ENCODE measurements around the gene MED16.

MED16 gene

DNA sequence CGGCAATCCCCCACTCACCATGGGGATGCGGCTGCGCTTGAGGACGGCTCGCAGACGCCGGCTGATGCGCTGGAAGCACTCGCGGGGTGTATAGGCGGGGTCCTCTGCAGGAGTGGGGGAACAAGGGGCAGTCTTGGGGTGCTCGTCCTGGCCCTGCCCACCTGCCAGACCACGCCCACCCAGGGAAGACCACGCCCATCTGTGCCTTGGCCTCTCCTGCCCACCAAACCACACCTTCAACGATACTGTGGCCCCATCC is 7.0 kb upstream of the MED16 start:
- no peaks in the 10 kb centered on the region for H3K36me3 ChIP-seq (ENCODE audit: insufficient read depth, low read length)
- H4K20me1 ChIP-seq (ENCODE audit: insufficient read depth, low read length, poor library complexity, severe bottlenecking) = peaks cover 3% of the 10 kb centered on the region
- no peaks in the 10 kb centered on the region for H3F3A ChIP-seq (ENCODE audit: low read depth)
- no peaks in the 10 kb centered on the region for H3K79me2 ChIP-seq (ENCODE audit: insufficient read depth, low read length)
- no peaks in the 10 kb centered on the region for H3K4me1 ChIP-seq (ENCODE audit: insufficient read depth, low read length, poor library complexity, severe bottlenecking)
- no peak overlapping the region for H3K4me2 ChIP-seq (ENCODE audit: low read depth, low read length, poor library complexity, severe bottlenecking)
- no peak for TF ChIP-seq EZH2phosphoT487 (IDR thresholded peaks at IDR 0.05; ENCODE audit: borderline replicate concordance)
- TF ChIP-seq, protein P1, sequence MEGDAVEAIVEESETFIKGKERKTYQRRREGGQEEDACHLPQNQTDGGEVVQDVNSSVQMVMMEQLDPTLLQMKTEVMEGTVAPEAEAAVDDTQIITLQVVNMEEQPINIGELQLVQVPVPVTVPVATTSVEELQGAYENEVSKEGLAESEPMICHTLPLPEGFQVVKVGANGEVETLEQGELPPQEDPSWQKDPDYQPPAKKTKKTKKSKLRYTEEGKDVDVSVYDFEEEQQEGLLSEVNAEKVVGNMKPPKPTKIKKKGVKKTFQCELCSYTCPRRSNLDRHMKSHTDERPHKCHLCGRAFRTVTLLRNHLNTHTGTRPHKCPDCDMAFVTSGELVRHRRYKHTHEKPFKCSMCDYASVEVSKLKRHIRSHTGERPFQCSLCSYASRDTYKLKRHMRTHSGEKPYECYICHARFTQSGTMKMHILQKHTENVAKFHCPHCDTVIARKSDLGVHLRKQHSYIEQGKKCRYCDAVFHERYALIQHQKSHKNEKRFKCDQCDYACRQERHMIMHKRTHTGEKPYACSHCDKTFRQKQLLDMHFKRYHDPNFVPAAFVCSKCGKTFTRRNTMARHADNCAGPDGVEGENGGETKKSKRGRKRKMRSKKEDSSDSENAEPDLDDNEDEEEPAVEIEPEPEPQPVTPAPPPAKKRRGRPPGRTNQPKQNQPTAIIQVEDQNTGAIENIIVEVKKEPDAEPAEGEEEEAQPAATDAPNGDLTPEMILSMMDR (conservative IDR thresholded peaks at IDR 0.05; ENCODE audit: low read length) = no peak
- no peak overlapping the region for H2AFZ ChIP-seq (ENCODE audit: low read length)
- H3K27me3 ChIP-seq (ENCODE audit: insufficient read depth, low read length, poor library complexity, severe bottlenecking) = no peaks in the 10 kb centered on the region
- no peaks in the 10 kb centered on the region for H3K9me3 ChIP-seq (ENCODE audit: insufficient read depth, low read depth, low read length)
- H3K9me2 ChIP-seq (replicated peaks; ENCODE audit: low read depth, low read length) = no peaks in the 10 kb centered on the region
- H3K9ac ChIP-seq (ENCODE audit: low read depth, low read length, poor library complexity, severe bottlenecking) = no peak overlapping the region
- H3K4me3 ChIP-seq (ENCODE audit: low read length, poor library complexity, severe bottlenecking) = no peak overlapping the region

DNA sequence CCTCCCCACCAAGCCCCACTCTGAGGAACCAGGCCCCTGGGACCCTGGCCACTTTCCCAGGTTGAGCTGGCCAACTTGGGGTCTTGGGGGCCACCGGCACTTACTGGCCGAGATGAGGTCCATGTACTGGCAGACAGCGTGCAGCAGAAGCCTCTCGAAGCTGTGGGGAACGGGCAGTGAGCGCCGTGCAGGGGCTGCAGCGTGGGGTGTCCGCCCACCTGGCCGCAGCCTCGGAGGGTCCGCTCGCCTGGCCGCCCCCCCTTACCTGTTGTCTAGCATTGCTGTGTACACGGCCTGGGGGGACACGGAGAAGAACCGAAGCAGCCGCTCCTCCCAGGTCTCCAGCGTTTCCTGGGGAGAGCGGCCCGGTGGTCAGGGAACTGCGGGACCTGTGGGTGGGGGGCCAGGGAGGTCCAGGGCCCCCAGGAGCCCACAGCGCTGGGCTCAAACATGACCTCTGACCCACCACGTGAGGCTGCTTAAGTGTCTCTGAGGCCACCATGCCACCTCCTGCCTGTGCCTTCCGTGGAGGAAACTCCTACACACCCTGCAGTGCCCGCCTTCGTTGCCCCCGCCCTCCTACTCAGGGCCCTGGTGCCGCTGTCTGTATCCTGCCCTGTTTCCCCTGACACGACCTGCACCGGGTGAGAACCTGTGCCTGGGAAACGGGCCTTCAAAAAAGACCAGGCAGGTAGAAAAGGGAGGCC is 6.5 kb upstream of the MED16 start:
- Histone ChIP-seq H2AFZ (ENCODE audit: low read length) (no peak overlapping the region), H3K27me3 (ENCODE audit: insufficient read depth, low read length, poor library complexity, severe bottlenecking) (no peaks in the 10 kb centered on the region), H3K36me3 (ENCODE audit: insufficient read depth, low read length) (no peaks in the 10 kb centered on the region), H3K9ac (ENCODE audit: low read depth, low read length, poor library complexity, severe bottlenecking) (no peak overlapping the region), H3K79me2 (ENCODE audit: insufficient read depth, low read length) (no peaks in the 10 kb centered on the region), H4K20me1 (ENCODE audit: insufficient read depth, low read length, poor library complexity, severe bottlenecking) (peaks cover 3% of the 10 kb centered on the region), H3K9me2 (replicated peaks; ENCODE audit: low read depth, low read length) (no peaks in the 10 kb centered on the region), H3K4me3 (ENCODE audit: low read length, poor library complexity, severe bottlenecking) (no peak overlapping the region), H3K9me3 (ENCODE audit: insufficient read depth, low read depth, low read length) (no peaks in the 10 kb centered on the region), H3K4me2 (ENCODE audit: low read depth, low read length, poor library complexity, severe bottlenecking) (no peak overlapping the region), H3F3A (ENCODE audit: low read depth) (no peaks in the 10 kb centered on the region), H3K4me1 (ENCODE audit: insufficient read depth, low read length, poor library complexity, severe bottlenecking) (no peaks in the 10 kb centered on the region)
- TF ChIP-seq, protein P1 (conservative IDR thresholded peaks at IDR 0.05; ENCODE audit: low read length) = no peak
- no peak for TF ChIP-seq EZH2phosphoT487 (IDR thresholded peaks at IDR 0.05; ENCODE audit: borderline replicate concordance)

DNA sequence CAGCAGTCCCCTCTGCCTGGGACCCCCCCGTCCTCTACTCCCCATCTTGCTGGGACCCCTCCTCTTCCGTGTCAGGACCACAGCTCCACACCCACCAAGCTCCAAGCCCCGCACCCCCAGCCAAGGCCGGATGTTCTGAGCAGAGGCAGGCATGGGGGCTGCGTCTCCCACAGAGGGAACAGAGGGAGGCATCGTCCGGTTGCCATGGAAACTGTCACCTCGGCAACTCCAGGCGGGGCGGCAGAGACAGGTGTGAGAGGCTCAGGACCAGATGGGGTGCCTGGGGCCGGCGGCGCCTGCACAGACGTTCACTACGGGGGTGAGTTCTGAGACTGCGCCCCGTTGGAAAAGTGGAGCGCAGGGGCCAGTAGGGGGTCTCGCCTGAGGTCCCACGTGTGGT is 5.7 kb upstream of the MED16 start:
- Histone ChIP-seq H4K20me1 (ENCODE audit: insufficient read depth, low read length, poor library complexity, severe bottlenecking) (peaks cover 3% of the 10 kb centered on the region), H3K4me3 (ENCODE audit: low read length, poor library complexity, severe bottlenecking) (no peak overlapping the region), H3K27me3 (ENCODE audit: insufficient read depth, low read length, poor library complexity, severe bottlenecking) (no peaks in the 10 kb centered on the region), H3K36me3 (ENCODE audit: insufficient read depth, low read length) (no peaks in the 10 kb centered on the region), H3F3A (ENCODE audit: low read depth) (no peaks in the 10 kb centered on the region), H3K9me3 (ENCODE audit: insufficient read depth, low read depth, low read length) (no peaks in the 10 kb centered on the region), H3K9me2 (replicated peaks; ENCODE audit: low read depth, low read length) (no peaks in the 10 kb centered on the region), H3K79me2 (ENCODE audit: insufficient read depth, low read length) (no peaks in the 10 kb centered on the region), H3K4me1 (ENCODE audit: insufficient read depth, low read length, poor library complexity, severe bottlenecking) (no peaks in the 10 kb centered on the region), H3K4me2 (ENCODE audit: low read depth, low read length, poor library complexity, severe bottlenecking) (no peak overlapping the region), H3K9ac (ENCODE audit: low read depth, low read length, poor library complexity, severe bottlenecking) (no peak overlapping the region), H2AFZ (ENCODE audit: low read length) (no peak overlapping the region)
- no peak for TF ChIP-seq EZH2phosphoT487 (IDR thresholded peaks at IDR 0.05; ENCODE audit: borderline replicate concordance)
- TF ChIP-seq, protein P1 (conservative IDR thresholded peaks at IDR 0.05; ENCODE audit: low read length) = no peak
